ENCODE measurements around the gene RBKS. TPM values are rescaled to one million over a fixed set of nuclear protein-coding genes. Genes with fewer than 3 reads are reported as not detected.

RBKS gene
- total and polyA plus RNA-seq, 2 of the 13 experiments (the other 11 are each of a cell fraction or from before 2014, with no cell fraction given), result 7.7 to 8.3 TPM

GRCh38 chr2:27754138-27754588 lies 136.0 kb downstream of the RBKS start (continued):
- TF ChIP-seq DDIT3 (CRISPR knock-in tag; IDR thresholded peaks at IDR 0.05) (no peak), MBNL3 (CRISPR knock-in tag; conservative IDR thresholded peaks at IDR 0.05) (no peak), ZNF710 (CRISPR knock-in tag; IDR thresholded peaks at IDR 0.05; ENCODE audit: borderline replicate concordance) (no peak), THAP11 (CRISPR knock-in tag; IDR thresholded peaks at IDR 0.05) (peak; percentile 49; the same call in 1 of the 2 replicates), MTA3 (CRISPR knock-in tag; IDR thresholded peaks at IDR 0.05) (no peak), TFAP4 (IDR thresholded peaks at IDR 0.05; ENCODE audit: borderline replicate concordance, low read depth) (peak; percentile 71; the same call in 1 of the 2 replicates), PLRG1 (conservative IDR thresholded peaks at IDR 0.05) (no peak), TBX2 (CRISPR knock-in tag; IDR thresholded peaks at IDR 0.05; ENCODE audit: borderline replicate concordance) (peak; percentile 54), SNAPC5 (CRISPR knock-in tag; IDR thresholded peaks at IDR 0.05; ENCODE audit: borderline replicate concordance) (no peak), TFE3 (CRISPR knock-in tag; IDR thresholded peaks at IDR 0.05) (peak; percentile 73; the same call in 1 of the 2 replicates), NFE2L2 (IDR thresholded peaks at IDR 0.05; ENCODE audit: low read length) (no peak), ZNF180 (CRISPR knock-in tag; IDR thresholded peaks at IDR 0.05; ENCODE audit: borderline replicate concordance, low read depth) (no peak), GMEB2 (CRISPR knock-in tag; IDR thresholded peaks at IDR 0.05; ENCODE audit: low read depth) (no peak), RBAK (CRISPR knock-in tag; IDR thresholded peaks at IDR 0.05) (no peak), ZNF780A (CRISPR knock-in tag; IDR thresholded peaks at IDR 0.05) (no peak), POLR2AphosphoS2 (IDR thresholded peaks at IDR 0.05; ENCODE audit: low read depth, low read length) (no peak), ZNF800 (CRISPR knock-in tag; IDR thresholded peaks at IDR 0.05) (no peak), TCF7L2 (IDR thresholded peaks at IDR 0.05; ENCODE audit: low read depth, low read length) (no peak), ZNF605 (CRISPR knock-in tag; IDR thresholded peaks at IDR 0.05) (no peak)

All from HepG2 (cell line).